HCT116 (cell line): ENCODE results near the gene C10orf62. TPM values are rescaled to one million over a fixed set of nuclear protein-coding genes. Genes with fewer than 3 reads are reported as not detected.

Experiments
- ATAC-seq: fragments of 200-7000 bp; cut with Tn5 transposase; 2 replicates; pipeline ENCODE4 v1.9.1; 2020; ENCODE audit warnings: mild to moderate bottlenecking, moderate library complexity
- BruUV-seq: library from RNA; stranded (reverse); fragments of 400-500 nt; replicated peaks from 2 replicates; lab custom pipeline; 2021; lab: Mats Ljungman, UMichigan
- CTCF ChIA-PET: fragments of 300-600 bp; sonication (Branson Sonifier 250); formaldehyde crosslinking; loops from one replicate; lab custom pipeline; 2021; ENCODE audit warnings: antibody characterized with exemption; lab: Charles Lee
- POLR2A ChIA-PET: fragments of 300-600, 350-600 bp; sonication (Branson Sonifier 250); formaldehyde crosslinking; loops from one replicate; lab custom pipeline; 2021; ENCODE audit warnings: antibody characterized with exemption; lab: Charles Lee
- RAD21 ChIA-PET, 2 experiments: fragments of 300-600 bp; sonication (Branson Sonifier 250); formaldehyde crosslinking; loops; one replicate each; lab custom pipeline; 2023; ENCODE audit warnings: low total read pairs in 2 of 2; ENCODE audit not compliant: uncharacterized antibody in 2 of 2, unreplicated experiment in 2 of 2, low non-redundant PET in 1 of 2; lab: Charles Lee
- DNase-seq: peaks from one replicate; pipeline ENCODE4 v3.0.0-alpha.2; 2010; ENCODE audit warnings: low read depth, low spot score
- H2AFZ ChIP-seq: fragments of 200-600 bp; shearing (Covaris generic), sonication (generic); 2 replicates; pipeline ENCODE4 v1.6.1; 2017; ENCODE audit warnings: low read depth, mixed run types, mixed read lengths, antibody characterized with exemption, low read length; ENCODE audit not compliant: poor library complexity, severe bottlenecking
- H3K27ac ChIP-seq: 2 replicates; pipeline ENCODE4 v1.5.1; 2012; ENCODE audit warnings: low read depth, low read length
- H3K27me3 ChIP-seq: fragments of 200-600 bp; sonication (generic); 2 replicates; pipeline ENCODE4 v1.6.1; 2016; ENCODE audit warnings: mixed run types, low read length, mixed read lengths; ENCODE audit not compliant: insufficient read depth
- H3K36me3 ChIP-seq, 2 experiments: fragments of 200-500 bp in 1 of 2; fragments of 200-600 bp in 1 of 2; sonication (Bioruptor generic) in 1 of 2; sonication (generic) in 1 of 2; 2 replicates each; pipeline versions ENCODE4 v1.5.1 to v1.6.1; 2014 to 2016; ENCODE audit warnings: low read length in 2 of 2, inconsistent platforms in 1 of 2, mixed read lengths in 1 of 2, mixed run types in 1 of 2; ENCODE audit not compliant: insufficient read depth in 2 of 2, control insufficient read depth in 1 of 2
- H3K4me1 ChIP-seq, 2 experiments: fragments of 200-600 bp in 1 of 2; sonication (generic) in 1 of 2; 2 replicates each; pipeline versions ENCODE4 v1.5.1 to v1.6.1; 2012 to 2017; ENCODE audit warnings: low read length in 2 of 2, inconsistent platforms in 1 of 2, mild to moderate bottlenecking in 1 of 2, mixed read lengths in 1 of 2, mixed run types in 1 of 2, moderate library complexity in 1 of 2; ENCODE audit not compliant: insufficient read depth in 2 of 2, control insufficient read depth in 1 of 2
- H3K4me2 ChIP-seq: fragments of 200-600 bp; sonication (generic); 2 replicates; pipeline ENCODE4 v1.6.1; 2017; ENCODE audit warnings: mixed run types, low read length, mixed read lengths
- H3K4me3 ChIP-seq, 2 experiments: fragments of 200-600 bp in 1 of 2; sonication (generic) in 1 of 2; replicated peaks in 1 of 2; 2 replicates each; pipeline ENCODE4 v1.5.1; 2011 to 2016; ENCODE audit warnings: low read length in 2 of 2, control low read depth in 1 of 2, low read depth in 1 of 2, mild to moderate bottlenecking in 1 of 2, mixed read lengths in 1 of 2, mixed run types in 1 of 2
- H3K79me2 ChIP-seq: fragments of 200-600 bp; sonication (generic); 2 replicates; pipeline ENCODE4 v1.6.1; 2017; ENCODE audit warnings: mild to moderate bottlenecking, mixed run types, low read length, moderate library complexity, mixed read lengths; ENCODE audit not compliant: insufficient read depth
- H3K9ac ChIP-seq: fragments of 200-600 bp; sonication (generic); 2 replicates; pipeline ENCODE4 v1.6.1; 2016; ENCODE audit warnings: low read length, mixed read lengths
- H3K9me2 ChIP-seq: fragments of 200-600 bp; sonication (generic), shearing (Covaris generic); 2 replicates; pipeline ENCODE4 v1.6.1; 2017; ENCODE audit warnings: mixed run types, mild to moderate bottlenecking, moderate library complexity; ENCODE audit not compliant: insufficient read depth
- H3K9me3 ChIP-seq, 2 experiments: fragments of 200-500 bp in 1 of 2; fragments of 200-600 bp in 1 of 2; sonication (Bioruptor generic) in 1 of 2; sonication (generic) in 1 of 2; 2 replicates each; pipeline ENCODE4 v1.6.1; 2014 to 2017; ENCODE audit warnings: low read length in 2 of 2, mixed read lengths in 2 of 2, inconsistent platforms in 1 of 2, low read depth in 1 of 2, mild to moderate bottlenecking in 1 of 2, mixed run types in 1 of 2, moderate library complexity in 1 of 2; ENCODE audit not compliant: control insufficient read depth in 1 of 2, insufficient read depth in 1 of 2
- H4K20me1 ChIP-seq: fragments of 200-600 bp; sonication (generic), shearing (Covaris generic); 2 replicates; pipeline ENCODE4 v1.6.1; 2017; ENCODE audit warnings: mixed run types, mild to moderate bottlenecking, moderate library complexity; ENCODE audit not compliant: insufficient read depth
- ATF3 ChIP-seq: IDR thresholded peaks from 2 replicates; pipeline ENCODE4 v1.6.1; 2012
- EGR1 ChIP-seq: IDR thresholded peaks from 2 replicates; pipeline ENCODE4 v1.6.1; 2012; ENCODE audit warnings: low read depth
- ELF1 ChIP-seq: IDR thresholded peaks from 2 replicates; pipeline ENCODE4 v1.6.1; 2012; ENCODE audit warnings: low read depth, borderline replicate concordance
- EZH2phosphoT487 ChIP-seq: fragments of 200-600 bp; IDR thresholded peaks from 2 replicates; pipeline ENCODE4 v1.6.1; 2018; ENCODE audit warnings: antibody characterized with exemption, borderline replicate concordance
- FOSL1 ChIP-seq: IDR thresholded peaks from 2 replicates; pipeline ENCODE4 v1.6.1; 2012; ENCODE audit warnings: low read depth
- MAX ChIP-seq: IDR thresholded peaks from 2 replicates; pipeline ENCODE4 v1.6.1; 2012
- POLR2A ChIP-seq: IDR thresholded peaks from 2 replicates; pipeline ENCODE4 v1.7.0; 2011; ENCODE audit warnings: borderline replicate concordance; ENCODE audit not compliant: insufficient read depth, insufficient read length; ENCODE audit errors: extremely low read depth
- REST ChIP-seq: IDR thresholded peaks from 2 replicates; pipeline ENCODE4 v1.6.1; 2012; ENCODE audit warnings: low read depth
- SP1 ChIP-seq: IDR thresholded peaks from 2 replicates; pipeline ENCODE4 v1.6.1; 2012; ENCODE audit warnings: low read depth
- intact Hi-C: fragments of 100-400 bp; cut with micrococcal nuclease; formaldehyde crosslinking; loops from 2 replicates; pipeline ENCODE4 v1.10.0; 2022
- total RNA-seq: library from RNA; stranded (reverse); gene quantifications from one replicate; pipeline ENCODE4 v1.2.1, GENCODE V29; 2021; ENCODE audit not compliant: unreplicated experiment

Gene C10orf62
- total RNA-seq, 1 experiment from 2014 or later = 0.32 TPM

GRCh38 chr10:97577701-97578100, 11.8 kb upstream of the C10orf62 start:
- Histone ChIP-seq H3K9ac (no peak overlapping the region), H3K4me1 (peaks cover 30 to 36% of the 10 kb centered on the region in 2 experiments), H3K79me2 (no peaks in the 10 kb centered on the region), H4K20me1 (no peaks in the 10 kb centered on the region), H2AFZ (no peak overlapping the region), H3K36me3 (no peaks in the 10 kb centered on the region), H3K27me3 (no peaks in the 10 kb centered on the region), H3K27ac (no peak overlapping the region), H3K9me3 (no peaks in the 10 kb centered on the region), H3K4me3 (no peak overlapping the region), H3K4me2 (no peak overlapping the region), H3K9me2 (no peaks in the 10 kb centered on the region)
- POLR2A ChIA-PET = no interaction called here
- no peak for TF ChIP-seq EZH2phosphoT487
- TF ChIP-seq POLR2A = no peak
- TF ChIP-seq ELF1 = no peak
- TF ChIP-seq MAX = no peak
- BruUV-seq = no TSS peak
- DNase-seq (no peak), ATAC-seq (no peak)
- RAD21 ChIA-PET = no interaction called here
- intact Hi-C loops = no loop called here
- CTCF ChIA-PET = no interaction called here

GRCh38 chr10:97578171-97578844, 11.2 kb upstream of the C10orf62 start:
- TF ChIP-seq EGR1 = no peak
- no peak for TF ChIP-seq ATF3
- no peak for TF ChIP-seq SP1
- TF ChIP-seq FOSL1 = no peak
- no peak for TF ChIP-seq ELF1
- no peak for TF ChIP-seq REST
- Histone ChIP-seq H3K79me2 (no peaks in the 10 kb centered on the region), H3K9ac (no peak overlapping the region), H3K4me2 (no peak overlapping the region), H3K27ac (no peak overlapping the region), H3K4me3 (no peak overlapping the region), H3K9me2 (no peaks in the 10 kb centered on the region), H4K20me1 (no peaks in the 10 kb centered on the region), H3K36me3 (no peaks in the 10 kb centered on the region), H3K9me3 (no peaks in the 10 kb centered on the region), H3K4me1 (peaks cover 25 to 30% of the 10 kb centered on the region in 2 experiments), H2AFZ (no peak overlapping the region), H3K27me3 (no peaks in the 10 kb centered on the region)
- intact Hi-C loops = no loop called here
- CTCF ChIA-PET = no interaction called here
- no TSS peak for BruUV-seq
- POLR2A ChIA-PET = no interaction called here
- DNase-seq = no peak
- RAD21 ChIA-PET = no interaction called here
- ATAC-seq = no peak
